ENCODE results near the gene ZBTB25.

Gene ZBTB25

GRCh38 chr14:64496764-64497163 lies 6.9 kb downstream of the ZBTB25 start:
- TF ChIP-seq CTCF (IDR thresholded peaks at IDR 0.05; ENCODE audit: low read length) (no peak), EZH2 (IDR thresholded peaks at IDR 0.05; ENCODE audit: borderline replicate concordance, low read length) (no peak)
- peaks cover 25% of the 10 kb centered on the region for H3K4me1 ChIP-seq (ENCODE audit: insufficient read depth, low read length, severe bottlenecking)
- no peaks in the 10 kb centered on the region for H3K27me3 ChIP-seq (ENCODE audit: insufficient read depth, low read length)
- no peak overlapping the region for H3K27ac ChIP-seq (ENCODE audit: low read depth, low read length, poor library complexity, severe bottlenecking)
- no peaks in the 10 kb centered on the region for H4K20me1 ChIP-seq (ENCODE audit: insufficient read depth, low read length)
- H3K4me2 ChIP-seq (ENCODE audit: low read length) = no peak overlapping the region
- no peaks in the 10 kb centered on the region for H3K9me3 ChIP-seq (ENCODE audit: low read length)
- H3K79me2 ChIP-seq (ENCODE audit: insufficient read depth, low read length) = peaks cover 43% of the 10 kb centered on the region
- no peaks in the 10 kb centered on the region for H3F3A ChIP-seq (ENCODE audit: insufficient read depth, low read length)
- no peak overlapping the region for H3K4me3 ChIP-seq (ENCODE audit: low read depth, low read length, poor library complexity, severe bottlenecking)
- H3K9ac ChIP-seq (ENCODE audit: low read length) = no peak overlapping the region
- peaks cover 38% of the 10 kb centered on the region for H3K36me3 ChIP-seq (ENCODE audit: insufficient read depth, low read length)
- no peaks in the 10 kb centered on the region for H3K9me2 ChIP-seq (ENCODE audit: low read depth, low read length)
- no peak overlapping the region for H2AFZ ChIP-seq (ENCODE audit: low read length)

DNA sequence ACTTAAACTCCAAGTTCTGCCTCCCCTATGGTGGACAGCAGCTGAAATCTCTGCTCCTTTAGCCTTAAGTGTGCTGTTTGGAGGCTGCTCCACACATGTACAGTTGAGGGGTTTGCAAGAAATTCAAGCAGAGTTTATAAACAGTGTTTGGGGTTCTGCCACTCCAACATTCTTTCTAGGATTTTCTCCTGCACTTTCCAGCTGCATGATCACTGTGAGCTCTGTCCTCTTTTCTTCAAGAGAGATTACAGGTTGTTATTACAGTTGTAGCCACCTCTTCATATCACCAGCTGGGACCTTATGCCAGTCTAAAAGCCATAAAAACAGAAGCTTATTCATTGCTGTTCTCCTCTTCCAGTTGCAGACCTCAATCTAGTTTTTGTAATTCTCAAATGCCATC lies 8.4 kb downstream of the ZBTB25 start:
- H3K79me2 ChIP-seq (ENCODE audit: insufficient read depth, low read length) = peaks cover 28% of the 10 kb centered on the region
- H3K9ac ChIP-seq (ENCODE audit: low read length) = no peak overlapping the region
- H3K4me3 ChIP-seq (ENCODE audit: low read depth, low read length, poor library complexity, severe bottlenecking) = no peak overlapping the region
- H3K27me3 ChIP-seq (ENCODE audit: insufficient read depth, low read length) = no peaks in the 10 kb centered on the region
- peaks cover 50% of the 10 kb centered on the region for H3K36me3 ChIP-seq (ENCODE audit: insufficient read depth, low read length)
- H3K4me2 ChIP-seq (ENCODE audit: low read length) = no peak overlapping the region
- no peaks in the 10 kb centered on the region for H3F3A ChIP-seq (ENCODE audit: insufficient read depth, low read length)
- peaks cover 11% of the 10 kb centered on the region for H3K4me1 ChIP-seq (ENCODE audit: insufficient read depth, low read length, severe bottlenecking)
- H3K27ac ChIP-seq (ENCODE audit: low read depth, low read length, poor library complexity, severe bottlenecking) = no peak overlapping the region
- H3K9me3 ChIP-seq (ENCODE audit: low read length) = no peaks in the 10 kb centered on the region
- no peak overlapping the region for H2AFZ ChIP-seq (ENCODE audit: low read length)
- no peaks in the 10 kb centered on the region for H3K9me2 ChIP-seq (ENCODE audit: low read depth, low read length)
- TF ChIP-seq EZH2 (IDR thresholded peaks at IDR 0.05; ENCODE audit: borderline replicate concordance, low read length) (no peak), CTCF (IDR thresholded peaks at IDR 0.05; ENCODE audit: low read length) (no peak)
- H4K20me1 ChIP-seq (ENCODE audit: insufficient read depth, low read length) = no peaks in the 10 kb centered on the region

DNA sequence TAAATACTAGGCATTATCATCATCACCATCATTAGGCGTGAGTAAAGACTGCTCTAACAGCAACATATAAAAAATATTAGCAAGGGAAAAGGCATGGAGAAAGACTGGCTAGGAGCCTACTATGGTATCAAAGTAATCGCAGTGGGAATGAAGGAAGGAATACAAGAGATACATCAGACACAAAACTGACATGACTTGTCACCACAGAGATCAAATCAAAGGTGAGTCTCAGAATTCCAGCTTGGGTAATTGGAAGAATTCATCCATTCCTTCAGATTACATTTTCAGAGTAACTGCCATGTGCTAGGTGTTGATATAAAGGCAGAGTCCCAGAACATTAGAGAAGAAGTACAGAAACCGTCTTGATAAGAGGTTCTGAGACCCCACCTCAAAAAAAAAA lies 10.2 kb downstream of the ZBTB25 start:
- peaks cover 15% of the 10 kb centered on the region for H3K79me2 ChIP-seq (ENCODE audit: insufficient read depth, low read length)
- no peaks in the 10 kb centered on the region for H3K27me3 ChIP-seq (ENCODE audit: insufficient read depth, low read length)
- no peaks in the 10 kb centered on the region for H3K9me2 ChIP-seq (ENCODE audit: low read depth, low read length)
- H3K4me1 ChIP-seq (ENCODE audit: insufficient read depth, low read length, severe bottlenecking) = peaks cover 5% of the 10 kb centered on the region
- no peak overlapping the region for H3K4me3 ChIP-seq (ENCODE audit: low read depth, low read length, poor library complexity, severe bottlenecking)
- H3K4me2 ChIP-seq (ENCODE audit: low read length) = no peak overlapping the region
- H3K36me3 ChIP-seq (ENCODE audit: insufficient read depth, low read length) = peaks cover 56% of the 10 kb centered on the region
- H3K9me3 ChIP-seq (ENCODE audit: low read length) = no peaks in the 10 kb centered on the region
- no peak overlapping the region for H3K27ac ChIP-seq (ENCODE audit: low read depth, low read length, poor library complexity, severe bottlenecking)
- no peak overlapping the region for H2AFZ ChIP-seq (ENCODE audit: low read length)
- no peaks in the 10 kb centered on the region for H3F3A ChIP-seq (ENCODE audit: insufficient read depth, low read length)
- H3K9ac ChIP-seq (ENCODE audit: low read length) = no peak overlapping the region
- H4K20me1 ChIP-seq (ENCODE audit: insufficient read depth, low read length) = no peaks in the 10 kb centered on the region
- TF ChIP-seq CTCF (IDR thresholded peaks at IDR 0.05; ENCODE audit: low read length) (no peak), EZH2 (IDR thresholded peaks at IDR 0.05; ENCODE audit: borderline replicate concordance, low read length) (no peak)

All from OCI-LY1 (cell line).